ENCODE results near the gene DGKG.

Gene DGKG

DNA sequence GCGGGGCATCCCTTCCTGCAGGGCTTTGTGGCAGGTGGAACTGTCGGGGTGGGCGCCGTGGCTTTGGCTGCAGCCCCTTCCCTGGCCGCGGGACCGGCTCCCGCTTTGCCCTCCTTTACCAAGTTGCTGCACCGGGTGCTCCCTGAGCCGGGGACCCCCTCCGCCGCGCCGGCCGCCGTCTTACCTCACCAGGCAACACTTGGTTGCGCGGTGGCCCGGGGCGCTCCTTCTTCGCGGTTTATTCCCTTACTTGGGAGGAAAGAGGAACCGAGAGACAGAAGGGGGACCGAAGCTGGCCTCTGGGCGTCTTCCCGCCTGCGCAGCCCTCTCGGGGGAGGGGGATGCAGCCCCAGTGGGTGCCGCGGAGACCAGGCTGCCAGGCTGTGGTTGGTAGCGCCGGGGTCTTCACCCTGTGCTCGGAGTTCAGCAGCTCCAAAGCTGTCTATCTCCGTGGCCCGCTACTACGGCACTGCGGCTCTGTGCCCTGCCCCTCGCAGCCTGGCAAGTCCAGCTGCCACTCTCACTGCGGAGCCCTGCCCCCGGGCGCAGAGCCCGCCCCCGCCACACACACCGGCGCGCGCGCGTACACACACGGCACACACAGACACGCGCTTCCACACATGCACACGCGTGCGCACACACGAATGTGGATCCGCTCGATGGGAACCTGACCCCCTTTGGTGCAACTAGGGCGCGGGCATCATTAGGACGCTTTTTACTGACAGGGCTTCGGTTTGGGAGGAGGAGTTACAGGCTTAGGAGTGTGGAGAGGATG is at the start of gene DGKG:
Gene DGKG, minus strand, starts transcription at position 473 of the 775 bp plus-strand sequence. CDS start 41,775 bp downstream, outside the sequence.
- peak; percentile 84 for DNase-seq (ENCODE audit: low spot score)

DNA sequence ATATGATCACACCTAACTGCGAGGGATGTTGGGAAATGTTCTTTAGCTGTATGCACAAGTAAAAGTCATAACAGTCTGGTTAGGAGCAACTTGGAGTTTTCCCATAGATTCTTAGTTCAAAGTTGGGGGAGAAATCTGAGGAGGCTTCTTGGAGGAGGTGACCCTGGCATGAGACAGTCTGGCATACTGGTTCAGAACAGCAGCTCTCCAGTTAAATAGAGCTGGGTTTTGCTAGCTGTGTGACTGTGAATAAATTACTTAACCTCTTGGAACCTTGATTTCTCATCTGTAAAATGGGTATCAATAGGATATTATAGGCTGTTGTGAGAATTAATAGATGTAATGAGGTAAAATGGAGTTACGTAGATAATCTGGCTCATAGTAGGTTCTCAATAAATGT is 49.1 kb upstream of the DGKG start:
- DNase-seq (ENCODE audit: low spot score), result no peak

DNA sequence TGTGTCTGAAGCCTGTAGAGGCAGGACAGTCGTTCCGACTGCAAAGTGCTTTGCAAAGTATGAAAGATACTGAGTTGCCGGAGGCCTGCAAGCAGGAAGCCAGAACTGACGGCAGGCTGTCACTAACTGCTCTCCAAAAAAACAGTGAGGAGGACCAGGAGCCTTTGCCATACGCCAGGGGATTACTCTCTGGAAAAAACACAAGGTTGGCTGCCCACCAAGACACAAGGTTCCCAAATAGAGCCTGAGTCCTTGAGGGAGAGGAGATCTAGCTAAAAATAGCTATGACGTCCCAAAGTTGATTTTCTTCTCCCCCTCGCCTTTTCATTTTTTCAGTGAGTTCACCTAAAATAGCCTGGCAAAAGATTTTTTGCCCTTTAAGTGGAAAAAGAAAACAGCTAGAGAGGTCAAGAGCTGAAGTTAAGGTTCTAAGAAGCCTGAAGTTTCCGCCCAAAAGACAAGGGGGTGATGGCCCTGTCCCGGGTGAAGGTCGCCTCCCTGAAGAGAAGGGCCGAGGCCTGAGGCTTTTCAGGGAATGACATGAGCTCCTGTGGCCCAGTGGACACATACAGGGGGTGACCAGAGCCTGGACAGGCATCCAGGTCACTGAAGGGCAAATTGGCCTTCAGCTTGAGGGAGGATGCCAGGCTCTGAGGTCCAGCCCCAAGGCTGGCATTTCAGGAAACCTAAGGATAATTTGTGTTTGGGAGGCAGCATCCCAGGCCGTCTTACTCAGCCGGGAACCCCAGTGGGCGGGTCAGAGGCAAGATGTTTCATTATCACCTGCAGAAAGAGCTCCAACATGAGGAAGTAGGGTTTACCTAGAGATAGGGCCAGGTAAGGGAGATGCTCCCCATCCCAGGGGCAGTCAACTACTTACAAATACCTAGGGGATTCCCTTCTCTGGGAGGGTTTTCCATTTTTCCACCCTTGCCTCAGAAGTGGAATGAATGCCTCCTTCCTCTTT is 44.9 kb upstream of the DGKG start:
- no peak for DNase-seq (ENCODE audit: low spot score)

DNA sequence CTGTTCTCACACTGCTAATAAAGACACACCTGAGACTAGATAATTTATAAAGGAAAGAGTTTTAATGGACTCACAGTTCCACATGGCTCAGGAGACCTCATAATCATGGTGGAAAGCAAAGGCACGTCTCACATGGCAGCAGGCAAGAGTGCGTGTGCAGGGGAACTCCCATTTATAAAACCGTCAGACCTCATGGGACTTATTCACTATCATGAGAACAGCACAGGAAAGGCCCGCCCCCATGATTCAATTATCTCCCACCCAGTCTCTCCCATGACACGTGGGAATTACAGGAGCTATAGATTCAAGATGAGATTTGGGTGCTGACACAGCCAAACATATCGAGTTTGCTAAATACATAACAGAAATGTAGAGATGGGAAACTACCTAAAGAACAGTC is 39.5 kb upstream of the DGKG start:
- no peak for DNase-seq (ENCODE audit: low spot score)

DNA sequence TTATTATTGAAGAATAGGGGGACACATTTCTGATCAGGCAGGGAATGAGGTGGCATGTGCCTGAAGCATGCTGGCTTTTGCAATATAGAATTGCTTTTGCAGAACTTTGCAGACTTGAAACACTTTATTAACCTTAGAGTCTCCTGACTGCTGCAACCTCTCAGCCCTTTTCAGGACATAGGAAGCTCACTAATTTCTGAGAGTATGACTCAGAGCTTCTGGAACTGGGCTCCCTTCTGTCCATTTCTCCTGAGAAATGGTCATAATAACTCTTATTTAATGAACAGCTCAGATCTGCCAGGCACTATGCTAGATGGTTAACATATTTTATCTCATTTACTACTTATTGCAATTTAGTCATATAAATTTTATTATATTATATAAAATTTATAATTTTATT is 38.6 kb upstream of the DGKG start:
- no peak for DNase-seq (ENCODE audit: low spot score)

DNA sequence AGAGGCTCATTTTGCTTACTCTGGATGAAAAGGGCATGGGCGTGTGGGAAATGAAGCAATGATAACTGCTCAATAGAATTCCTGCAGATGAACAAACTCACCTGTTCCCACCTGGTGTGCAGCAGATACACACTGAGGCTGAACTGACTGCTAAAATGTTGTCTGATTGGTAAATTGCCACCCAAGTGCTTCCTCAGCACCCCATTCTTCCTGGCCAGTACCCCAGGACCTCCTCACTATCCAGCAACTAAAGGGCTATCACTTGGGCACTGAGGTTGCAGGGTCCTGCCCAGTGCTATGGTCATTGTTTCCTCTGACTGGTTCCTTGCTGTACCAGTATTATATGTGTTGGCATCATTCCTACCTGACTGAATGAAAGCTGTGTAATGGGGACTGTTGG is 38.0 kb upstream of the DGKG start:
- no peak for DNase-seq (ENCODE audit: low spot score)

DNA sequence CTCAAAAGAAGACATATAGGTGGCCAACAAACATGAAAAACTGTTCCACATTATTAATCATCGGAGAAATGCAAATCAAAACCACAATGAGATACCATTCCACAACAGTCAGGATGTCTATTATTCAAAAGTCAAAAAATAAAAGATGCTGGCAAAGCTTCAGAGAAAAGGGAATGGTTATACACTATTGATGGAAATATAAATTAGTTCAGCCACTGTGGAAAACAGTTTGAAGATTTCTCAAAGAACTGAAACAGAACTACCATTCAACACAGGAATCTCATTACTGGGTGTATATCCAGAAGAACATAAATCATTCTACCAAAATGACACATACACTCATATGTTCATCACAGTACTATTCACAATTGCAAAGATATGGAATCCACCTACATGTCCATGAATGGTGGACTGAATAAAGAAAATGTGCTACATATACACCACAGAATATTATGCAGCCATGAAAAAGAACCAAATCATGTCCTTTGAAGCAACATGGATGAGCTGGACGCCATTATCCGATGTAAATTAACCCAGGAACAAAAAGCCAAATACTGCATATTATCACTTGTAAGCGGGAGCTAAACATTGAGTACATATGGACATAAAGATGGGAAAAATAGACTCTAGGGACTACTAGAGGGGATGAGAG is 32.7 kb upstream of the DGKG start:
- no peak for DNase-seq (ENCODE audit: low spot score)

DNA sequence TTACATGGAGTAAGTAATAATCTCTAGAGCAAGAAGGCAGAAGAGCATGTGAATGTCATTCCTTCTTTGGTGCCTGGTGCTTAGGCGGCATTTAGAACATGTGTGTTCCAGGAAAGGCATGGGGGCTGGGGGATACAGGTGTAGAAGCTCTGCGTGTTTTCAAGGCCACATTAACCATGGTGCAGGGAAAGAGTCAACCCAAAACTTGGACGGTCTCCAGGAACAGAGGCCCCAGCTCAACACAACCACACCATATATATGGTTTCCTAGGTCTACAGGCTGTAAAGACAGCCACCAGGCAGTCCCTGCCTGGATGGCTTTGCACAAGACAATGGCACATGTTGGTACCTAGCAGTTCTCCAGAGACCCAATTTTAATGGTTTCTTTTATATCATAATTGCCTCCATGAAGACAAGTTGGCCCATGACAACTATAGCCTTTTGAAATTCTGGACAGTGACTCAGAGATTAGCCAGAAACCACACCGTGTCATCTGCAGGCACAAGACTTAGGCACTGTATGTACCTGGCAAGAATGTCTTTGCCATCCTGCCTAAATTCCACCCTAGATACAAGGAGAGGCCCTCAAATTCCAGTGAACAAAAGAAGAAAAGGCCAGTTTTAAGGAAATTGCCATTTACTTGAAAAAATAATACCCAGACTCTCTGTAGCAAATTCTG is 25.0 kb upstream of the DGKG start:
- DNase-seq (ENCODE audit: low spot score), result no peak

DNA sequence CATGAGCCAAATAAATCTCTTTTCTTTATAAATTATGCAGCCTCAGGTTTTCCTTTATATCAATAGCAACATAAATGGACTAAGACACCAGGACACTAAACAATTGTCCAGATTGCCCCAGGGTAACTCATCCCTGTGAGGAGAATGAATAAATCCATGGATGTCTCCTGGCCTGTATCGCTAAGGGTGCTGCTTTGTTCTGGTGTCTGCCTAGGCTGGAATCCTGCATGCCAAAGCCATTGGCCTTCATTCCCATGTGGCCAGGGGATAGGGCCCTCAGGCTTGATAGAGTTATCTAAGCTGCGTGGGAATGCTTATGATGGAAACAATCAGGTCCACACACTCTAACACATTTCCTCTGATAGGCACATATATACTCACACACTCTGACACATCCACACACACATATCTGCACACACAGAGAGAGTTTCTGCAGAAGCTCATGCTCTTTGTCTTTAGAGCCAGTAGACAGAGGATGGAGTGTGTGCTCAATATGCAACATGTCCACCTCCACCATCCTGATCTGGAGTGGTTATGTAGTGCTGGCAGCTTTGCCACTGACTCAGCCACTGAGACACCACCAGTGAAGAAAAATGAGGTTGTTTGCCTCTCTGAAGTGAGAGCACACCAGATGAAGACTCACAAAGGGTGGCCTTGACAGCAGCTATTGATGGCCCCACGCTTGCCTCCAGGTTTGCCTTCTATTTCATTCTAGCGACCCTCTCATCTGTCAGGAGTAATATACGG is 24.0 kb upstream of the DGKG start:
- DNase-seq (ENCODE audit: low spot score), result no peak

DNA sequence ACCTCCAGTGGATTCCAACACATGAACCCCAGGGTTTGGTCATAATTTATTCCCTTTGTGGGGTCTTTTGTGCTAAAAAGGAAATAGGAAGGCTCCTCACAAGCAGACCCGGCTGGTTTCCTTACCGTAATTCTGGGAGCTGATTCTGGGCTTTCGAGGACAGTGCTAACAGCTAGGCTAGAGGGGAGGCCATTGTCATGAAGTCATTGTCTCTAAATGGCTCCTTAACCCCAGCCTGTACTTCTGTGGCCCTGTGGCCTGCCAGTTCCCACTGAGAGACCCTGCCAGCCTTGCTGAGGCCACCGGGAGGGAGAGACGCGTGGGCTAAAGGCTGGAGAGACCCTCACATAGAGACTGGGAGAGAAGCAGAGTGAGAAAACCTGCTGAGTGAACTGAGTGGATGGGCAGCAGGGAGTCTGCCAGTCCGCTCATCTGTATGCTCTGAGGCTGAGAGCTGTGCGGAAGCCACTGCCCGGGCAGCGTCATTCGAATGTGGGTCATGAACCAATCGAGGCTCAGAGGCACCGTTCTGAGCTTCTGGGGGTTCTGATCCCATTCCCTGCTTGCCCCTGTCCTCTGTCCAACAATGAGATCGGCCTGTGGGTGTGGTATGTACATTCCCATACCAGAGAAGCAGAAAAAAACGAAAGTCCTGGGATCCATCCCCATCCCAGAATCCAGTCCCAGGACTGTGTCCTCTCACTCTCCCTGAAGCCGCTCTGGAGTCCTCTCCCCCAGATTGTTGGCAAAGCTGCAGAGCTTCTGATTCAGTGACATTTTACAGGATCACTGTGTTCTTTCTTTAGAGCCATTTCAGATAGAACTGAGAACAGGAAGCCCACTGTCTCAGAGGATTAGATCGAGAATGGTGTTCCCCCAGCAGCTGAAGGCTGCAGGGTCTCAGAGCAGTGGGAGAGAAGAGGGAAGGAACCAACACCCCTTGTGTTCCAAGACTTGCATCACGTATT is 21.3 kb upstream of the DGKG start:
- no peak for DNase-seq (ENCODE audit: low spot score)

DNA sequence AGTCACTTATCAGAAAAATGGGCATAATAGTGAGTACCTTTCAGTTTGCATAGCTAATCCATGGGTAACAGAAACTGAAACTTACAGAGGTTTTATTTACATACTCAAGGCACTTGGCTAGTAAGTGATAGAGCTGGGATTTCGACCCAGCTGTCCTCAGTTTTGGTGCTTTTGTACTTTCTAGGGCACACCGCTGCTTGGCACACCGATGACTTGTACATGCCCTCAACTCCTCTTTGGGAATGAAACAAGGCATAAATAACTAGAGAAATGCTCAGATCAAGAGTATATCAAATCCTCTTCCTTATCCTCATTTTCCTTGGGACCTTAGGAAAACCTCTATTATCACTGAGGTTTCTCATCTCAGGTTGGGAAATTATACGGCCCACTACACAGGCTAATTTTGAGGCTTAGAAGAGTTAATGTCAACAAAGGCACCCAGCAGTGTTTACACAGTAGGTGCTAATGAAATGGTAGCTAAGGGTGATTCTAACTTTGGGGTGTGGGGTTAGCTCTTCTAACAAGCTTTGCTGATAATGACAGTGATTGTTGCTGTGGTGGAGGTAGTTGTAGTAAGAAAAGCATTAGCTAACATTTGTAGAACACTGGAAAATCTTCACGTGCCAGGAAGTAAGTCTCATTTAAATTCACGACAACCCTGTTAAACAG is 20.3 kb upstream of the DGKG start:
- DNase-seq (ENCODE audit: low spot score), result no peak

DNA sequence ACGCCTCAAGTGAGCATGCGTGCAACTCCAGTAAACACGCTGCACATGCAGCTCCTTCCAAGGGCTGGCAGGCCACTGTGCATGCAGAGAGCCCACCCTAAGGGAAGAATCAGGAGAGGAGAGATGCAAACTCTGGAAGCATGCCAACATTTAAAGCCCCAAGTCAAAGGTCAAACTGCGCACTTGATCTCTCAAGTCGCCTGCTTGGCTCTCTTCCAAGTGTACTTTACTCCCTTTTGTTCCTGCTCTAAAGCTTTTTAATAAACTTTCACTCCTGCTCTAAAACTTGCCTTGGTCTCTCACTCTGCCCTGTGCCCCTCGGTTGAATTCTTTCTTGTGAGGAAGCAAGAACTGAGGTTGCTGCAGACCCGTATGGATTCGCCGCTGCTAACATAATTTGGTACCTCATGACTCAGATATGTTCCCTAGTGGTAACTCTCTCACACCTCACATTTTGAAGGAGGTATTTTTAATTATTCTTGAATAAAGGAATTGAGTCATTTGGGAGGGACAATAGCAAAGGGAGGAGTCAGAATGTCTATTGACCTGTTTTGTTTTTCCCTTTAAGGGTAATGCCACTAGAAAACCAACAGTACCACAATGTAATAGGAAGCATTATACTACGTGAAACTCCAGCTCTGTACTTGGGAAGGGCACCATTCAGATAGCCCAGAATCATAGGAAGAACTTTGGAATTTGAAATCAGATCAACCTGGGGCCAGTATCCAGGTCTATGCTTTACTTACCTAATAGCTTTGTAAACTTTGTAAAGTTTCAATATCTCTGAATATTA is 19.6 kb upstream of the DGKG start:
- no peak for DNase-seq (ENCODE audit: low spot score)

DNA sequence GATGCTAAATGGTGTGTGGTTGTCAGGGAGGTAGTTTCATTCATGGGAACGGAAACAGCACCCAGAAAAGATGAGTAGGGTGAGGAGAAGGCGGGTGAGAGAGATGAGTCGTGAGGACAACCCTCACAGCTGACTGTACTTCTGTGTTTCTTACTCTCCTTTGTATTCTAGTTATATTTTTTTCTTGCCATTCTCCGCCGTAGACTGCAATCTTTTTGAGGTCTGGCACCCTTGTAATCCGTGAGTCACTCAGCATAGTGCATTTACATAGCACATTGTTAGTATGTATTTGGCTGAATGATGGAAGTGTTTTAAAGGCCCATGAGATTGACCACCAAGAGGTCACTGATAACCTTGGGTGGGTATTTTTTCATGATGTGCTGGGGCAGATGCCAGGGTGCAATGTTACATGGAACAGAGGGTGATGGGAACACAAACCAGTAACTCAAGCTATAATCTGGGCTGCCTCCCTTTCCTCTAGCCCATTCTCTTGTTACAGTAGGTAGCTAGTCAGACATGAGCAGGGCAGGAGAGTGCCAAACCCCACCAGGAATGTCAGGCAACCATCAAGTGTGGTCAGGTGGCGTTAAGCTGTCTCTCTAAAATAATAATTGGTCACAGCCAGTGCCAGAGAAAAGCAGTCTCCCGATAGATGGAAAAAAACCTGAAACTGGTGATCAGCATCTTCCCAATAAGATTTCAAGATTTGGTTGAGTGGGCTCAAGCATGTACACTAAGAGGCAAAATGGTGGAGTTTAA is 18.8 kb upstream of the DGKG start:
- DNase-seq (ENCODE audit: low spot score), result no peak

DNA sequence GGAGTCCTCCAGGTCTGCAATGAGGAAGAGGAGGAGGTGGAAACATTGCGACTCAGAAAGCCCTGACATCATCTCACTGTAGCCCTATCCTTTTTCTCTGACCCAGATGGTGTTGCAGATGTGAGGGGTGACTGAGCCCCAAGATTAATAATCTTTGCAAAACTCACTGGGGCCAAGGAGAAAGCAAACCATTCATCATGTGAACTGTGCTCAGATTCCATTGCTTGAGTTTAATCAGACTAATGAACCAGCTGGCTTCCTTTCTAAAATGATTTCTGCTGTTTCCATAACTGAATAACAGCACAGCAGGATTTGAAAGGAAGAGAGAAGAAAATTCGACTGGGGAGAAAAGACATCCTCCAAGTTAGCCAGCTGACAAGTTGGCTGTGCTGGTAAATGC is 13.4 kb upstream of the DGKG start:
- DNase-seq (ENCODE audit: low spot score), result no peak

DNA sequence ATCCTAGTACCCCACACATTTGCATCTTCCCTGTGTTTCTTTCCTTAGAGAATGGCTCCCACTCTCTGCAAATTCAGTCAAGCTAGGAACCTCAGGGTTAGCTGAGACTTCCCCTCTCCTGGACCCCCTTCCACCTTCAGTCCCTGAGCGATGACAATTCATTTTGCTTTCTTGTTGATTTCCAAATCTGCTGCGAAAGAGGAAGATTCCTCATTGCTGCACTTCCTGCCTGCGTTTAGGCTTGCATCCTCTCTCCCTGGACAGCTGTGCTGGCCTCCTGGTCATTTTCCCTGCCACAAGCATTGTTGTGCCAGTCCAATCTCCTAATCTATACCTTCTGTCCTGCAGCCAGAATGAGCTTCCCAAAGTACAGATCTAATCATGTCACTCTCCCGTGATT is 12.3 kb upstream of the DGKG start:
- no peak for DNase-seq (ENCODE audit: low spot score)

DNA sequence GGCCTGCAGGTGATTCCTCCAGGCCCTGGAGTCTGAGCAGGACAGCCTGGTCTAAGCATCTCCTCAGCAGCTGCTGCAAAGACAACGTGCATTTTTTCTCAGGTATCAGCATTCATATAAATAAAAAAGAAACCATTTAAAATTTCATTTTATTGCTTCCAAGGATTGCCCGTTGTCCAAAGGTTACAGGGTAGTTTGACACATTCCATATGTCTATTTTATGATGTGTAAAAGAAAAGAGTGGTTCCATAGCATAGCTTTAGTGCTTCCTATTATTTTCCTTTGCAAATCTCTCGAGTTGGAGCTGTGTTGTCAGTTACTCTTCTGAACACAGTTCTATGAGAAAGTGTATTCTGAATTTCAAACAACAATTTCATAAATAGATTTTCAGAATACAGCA is 7.2 kb upstream of the DGKG start:
- no peak for DNase-seq (ENCODE audit: low spot score)

DNA sequence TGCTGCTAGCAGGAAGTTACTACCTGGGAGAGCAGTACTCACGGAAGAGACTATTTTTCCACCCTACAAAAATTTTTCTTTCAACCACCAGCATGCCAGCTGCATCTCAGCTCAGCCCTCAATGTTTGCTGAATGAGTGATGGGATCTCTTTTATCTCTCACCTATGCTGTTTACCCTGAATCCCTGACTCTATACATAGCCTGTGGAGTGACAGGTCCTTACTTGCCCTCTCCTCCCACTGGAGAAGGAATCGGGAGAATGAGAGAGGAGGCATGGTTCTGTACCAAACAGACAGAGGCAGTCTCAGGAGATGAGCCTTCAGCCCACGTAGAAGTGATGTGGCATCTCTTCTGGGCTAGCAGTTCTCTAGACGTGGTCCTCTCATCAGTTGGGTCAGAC is 6.7 kb upstream of the DGKG start:
- no peak for DNase-seq (ENCODE audit: low spot score)

DNA sequence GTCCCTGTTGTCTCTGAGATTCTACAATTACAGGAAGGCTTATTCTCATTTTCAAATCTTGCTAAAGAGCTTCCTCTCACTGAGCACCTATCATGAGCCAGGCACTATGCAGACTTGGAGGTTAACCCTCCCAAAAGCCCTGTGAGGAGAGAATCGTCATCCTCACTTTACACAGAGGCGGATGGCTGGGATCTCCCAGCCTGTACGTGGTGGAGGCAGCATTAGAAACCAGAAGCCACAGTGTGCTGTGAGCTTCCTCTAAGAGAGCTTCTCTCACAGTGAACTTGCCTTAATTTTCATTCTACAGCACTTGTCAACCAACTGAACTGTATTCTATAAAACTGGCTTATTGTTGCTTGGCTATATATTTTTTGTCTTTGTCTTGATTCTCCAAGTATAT is 6.1 kb upstream of the DGKG start:
- no peak for DNase-seq (ENCODE audit: low spot score)

Data from iPS-NIHi11 (cell line).